HG03442 (cell line): ENCODE measurements around the gene NAALADL2.
"Not testable (repeated sequence)": the region's sequence is repeated elsewhere in the genome, so short reads cannot be mapped to it uniquely, and the experiment has no call there.

Source experiments
- ATAC-seq: cut with Tn5 transposase; IDR thresholded peaks from one replicate; pipeline ENCODE4 v1.9.1; 2021; ENCODE audit warnings: mild to moderate bottlenecking, moderate library complexity; ENCODE audit not compliant: unreplicated experiment

NAALADL2 gene

GRCh38 chr3:175255698-175256097 lies 396.6 kb downstream of the NAALADL2 start:
- no peak for ATAC-seq

- no peak for ATAC-seq
These were observed 398.0 kb downstream of the NAALADL2 start for GRCh38 chr3:175257123-175257522.

- no peak for ATAC-seq
These were observed 399.6 kb downstream of the NAALADL2 start for GRCh38 chr3:175258763-175259162.

GRCh38 chr3:175260145-175260794 lies 401.1 kb downstream of the NAALADL2 start:
- no peak for ATAC-seq

GRCh38 chr3:175266478-175266877 lies 407.3 kb downstream of the NAALADL2 start:
- ATAC-seq, result no peak

GRCh38 chr3:175267121-175267531 lies 408.0 kb downstream of the NAALADL2 start:
- peak; percentile 43 for ATAC-seq

GRCh38 chr3:175267561-175267960 lies 408.4 kb downstream of the NAALADL2 start:
- ATAC-seq, result peak; percentile 37

GRCh38 chr3:175269394-175269793 lies 410.3 kb downstream of the NAALADL2 start:
- ATAC-seq, result no peak

GRCh38 chr3:175270198-175270837 lies 411.2 kb downstream of the NAALADL2 start:
- ATAC-seq, result no peak

- ATAC-seq, result no peak
These were observed 411.7 kb downstream of the NAALADL2 start for GRCh38 chr3:175270866-175271265.

GRCh38 chr3:175271465-175271864 lies 412.3 kb downstream of the NAALADL2 start:
- ATAC-seq, result not testable (repeated sequence)

GRCh38 chr3:175272392-175272791 lies 413.3 kb downstream of the NAALADL2 start:
- ATAC-seq, result no peak

- no peak for ATAC-seq
These were observed 414.4 kb downstream of the NAALADL2 start for GRCh38 chr3:175273573-175273972.

- peak; percentile 84 for ATAC-seq
These were observed 414.9 kb downstream of the NAALADL2 start for GRCh38 chr3:175274056-175274455.

GRCh38 chr3:175274474-175275218 lies 415.5 kb downstream of the NAALADL2 start:
- ATAC-seq, result peak; percentile 46

- no peak for ATAC-seq
These were observed 419.5 kb downstream of the NAALADL2 start for GRCh38 chr3:175278680-175279079.

- ATAC-seq, result no peak
These were observed 420.3 kb downstream of the NAALADL2 start for GRCh38 chr3:175279457-175279856.

GRCh38 chr3:175279911-175280310 lies 420.8 kb downstream of the NAALADL2 start:
- no peak for ATAC-seq

- peak; percentile 99 for ATAC-seq
These were observed 428.3 kb downstream of the NAALADL2 start for GRCh38 chr3:175287361-175287963.

- no peak for ATAC-seq
These were observed 429.5 kb downstream of the NAALADL2 start for GRCh38 chr3:175288621-175289020.

GRCh38 chr3:175294793-175295192 lies 435.7 kb downstream of the NAALADL2 start:
- no peak for ATAC-seq
